Neuronal stem cell (in vitro differentiated cells): ENCODE measurements around the gene RANBP3.
A peak's percentile ranks its signal among the peaks of the same experiment; 100 is the strongest.

Source experiments
- DNase-seq: peaks from one replicate; pipeline ENCODE4 v3.0.0-alpha.2; 2013; ENCODE audit warnings: low spot score
- H2AFZ ChIP-seq: one replicate; pipeline ENCODE4 v1.6.1; 2013; ENCODE audit warnings: mild to moderate bottlenecking, low read length, inconsistent platforms
- H2AK5ac ChIP-seq: 2 replicates; pipeline ENCODE4 v1.6.1; 2013; ENCODE audit warnings: low read depth, mild to moderate bottlenecking, inconsistent platforms, low read length, moderate library complexity, mixed read lengths
- H2BK120ac ChIP-seq: 2 replicates; pipeline ENCODE4 v1.6.1; 2013; ENCODE audit warnings: low read depth, mild to moderate bottlenecking, inconsistent platforms, low read length, moderate library complexity, mixed read lengths
- H2BK12ac ChIP-seq: one replicate; pipeline ENCODE4 v1.6.1; 2013; ENCODE audit warnings: low read length, inconsistent platforms
- H2BK15ac ChIP-seq: 2 replicates; pipeline ENCODE4 v1.6.1; 2013; ENCODE audit warnings: mild to moderate bottlenecking, low read length, inconsistent platforms, mixed read lengths
- H2BK5ac ChIP-seq: one replicate; pipeline ENCODE4 v1.6.1; 2013; ENCODE audit warnings: inconsistent platforms, mild to moderate bottlenecking, low read length, moderate library complexity
- H3K14ac ChIP-seq: one replicate; pipeline ENCODE4 v1.6.1; 2013; ENCODE audit warnings: low read length, inconsistent platforms
- H3K18ac ChIP-seq: 2 replicates; pipeline ENCODE4 v1.6.1; 2013; ENCODE audit warnings: low read length, inconsistent platforms
- H3K23ac ChIP-seq: 2 replicates; pipeline ENCODE4 v1.6.1; 2013; ENCODE audit warnings: low read depth, mild to moderate bottlenecking, mixed read lengths, low read length, inconsistent platforms; ENCODE audit not compliant: poor library complexity
- H3K27ac ChIP-seq: replicated peaks from 3 replicates; pipeline ENCODE4 v1.5.1; 2013; ENCODE audit warnings: low read length, inconsistent platforms
- H3K27me3 ChIP-seq, 3 experiments: 2 replicates each; pipeline ENCODE4 v1.6.1; 2013; ENCODE audit warnings: low read length in 3 of 3, mild to moderate bottlenecking in 2 of 3, inconsistent platforms in 1 of 3, low read depth in 1 of 3, mixed read lengths in 1 of 3, moderate library complexity in 1 of 3; ENCODE audit not compliant: control insufficient read depth in 3 of 3, insufficient read depth in 3 of 3
- H3K36me3 ChIP-seq, 2 donors: replicated peaks in 1 of 2; 2 replicates each; pipeline ENCODE4 v1.6.1; 2013; ENCODE audit warnings: low read length in 2 of 2; ENCODE audit not compliant: control insufficient read depth in 2 of 2, insufficient read depth in 2 of 2
- H3K4ac ChIP-seq: 2 replicates; pipeline ENCODE4 v1.6.1; 2013; ENCODE audit warnings: inconsistent platforms, mild to moderate bottlenecking, low read length, moderate library complexity
- H3K4me1 ChIP-seq, 2 donors: 1 replicate in 1 of 2; 2 replicates in 1 of 2; pipeline ENCODE4 v1.6.1; 2013; ENCODE audit warnings: low read length in 2 of 2, low read depth in 1 of 2; ENCODE audit not compliant: control insufficient read depth in 2 of 2, insufficient read depth in 1 of 2
- H3K4me2 ChIP-seq: one replicate; pipeline ENCODE4 v1.6.1; 2013; ENCODE audit warnings: mild to moderate bottlenecking, low read length, inconsistent platforms; ENCODE audit not compliant: insufficient read depth, poor library complexity, severe bottlenecking
- H3K4me3 ChIP-seq, 2 donors: 2 replicates each; pipeline ENCODE4 v1.5.1; 2013; ENCODE audit warnings: low read length in 2 of 2, mild to moderate bottlenecking in 2 of 2, inconsistent platforms in 1 of 2, moderate library complexity in 1 of 2
- H3K79me1 ChIP-seq: one replicate; pipeline ENCODE4 v1.6.1; 2013; ENCODE audit warnings: low read depth, mild to moderate bottlenecking, inconsistent platforms, low read length, moderate library complexity
- H3K9ac ChIP-seq: one replicate; pipeline ENCODE4 v1.6.1; 2013; ENCODE audit warnings: mild to moderate bottlenecking, low read depth, low read length, inconsistent platforms; ENCODE audit not compliant: poor library complexity
- H3K9me3 ChIP-seq, 2 donors: replicated peaks in 1 of 2; 2 replicates each; pipeline versions ENCODE3 to v1.6.1; 2013; ENCODE audit warnings: low read length in 2 of 2, mild to moderate bottlenecking in 2 of 2, inconsistent platforms in 1 of 2, low read depth in 1 of 2, mixed read lengths in 1 of 2, moderate library complexity in 1 of 2; ENCODE audit not compliant: control insufficient read depth in 2 of 2, insufficient read depth in 1 of 2
- H4K8ac ChIP-seq: one replicate; pipeline ENCODE4 v1.6.1; 2013; ENCODE audit warnings: low read depth, mild to moderate bottlenecking, inconsistent platforms, low read length, moderate library complexity
- H4K91ac ChIP-seq: one replicate; pipeline ENCODE4 v1.6.1; 2013; ENCODE audit warnings: low read length, low read depth, mild to moderate bottlenecking, inconsistent platforms; ENCODE audit not compliant: poor library complexity
- WGBS, 2 donors: extraction: QIAGEN DNeasy Blood & Tissue Kit; methylation state at CpG; one replicate each; pipeline ENCODE4 v1.1.7; 2013; ENCODE audit warnings: missing lambda C conversion rate in 2 of 2, mixed read lengths in 1 of 2; ENCODE audit not compliant: insufficient read length in 2 of 2, insufficient replicate concordance in 1 of 2; ENCODE audit errors: extremely low coverage in 2 of 2; 5-methylcytosine and 5-hydroxymethylcytosine counted together

The RANBP3 gene

DNA sequence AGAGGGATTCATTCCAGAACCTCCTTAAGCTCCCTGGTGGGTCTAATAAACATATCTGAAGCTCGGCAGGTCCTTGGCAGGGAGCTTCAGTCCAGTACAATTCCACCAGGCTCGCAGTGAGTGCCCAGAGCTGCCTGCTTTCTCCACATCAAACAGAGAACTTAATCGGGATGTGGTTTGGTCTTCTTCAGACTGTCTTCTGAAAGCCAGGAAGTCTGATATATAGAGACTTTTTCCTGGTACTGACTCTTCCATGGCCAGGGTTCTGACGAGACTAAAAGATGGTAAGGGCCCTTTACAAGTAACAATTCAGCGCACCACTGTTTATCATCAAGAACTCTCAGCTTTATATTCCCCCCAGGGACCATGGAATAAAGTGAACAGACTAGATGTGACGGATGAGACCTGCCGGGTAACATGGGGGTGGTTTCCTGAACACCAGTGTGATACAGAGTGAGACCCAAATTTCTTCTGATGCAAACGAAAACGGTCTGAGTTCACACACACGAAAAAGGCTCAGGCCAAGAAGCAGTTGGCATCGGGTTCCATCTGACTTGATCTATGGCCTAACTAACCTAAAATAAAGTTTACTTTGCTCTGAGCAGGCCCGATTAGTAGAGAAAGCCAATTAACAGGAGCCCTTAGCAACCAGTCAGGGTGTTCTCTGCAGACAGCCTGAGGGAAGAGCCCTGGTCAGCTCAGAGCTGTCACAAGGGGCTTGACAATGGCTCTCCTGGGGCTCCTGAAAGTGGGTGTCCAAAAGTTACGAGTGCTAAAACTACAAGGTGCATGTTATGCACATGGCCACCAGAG, 29.0 kb downstream of the RANBP3 start:
- Histone ChIP-seq H3K27ac (no peak overlapping the region), H2BK5ac (no peak overlapping the region), H3K9ac (no peak overlapping the region), H3K9me3 (no peaks in the 10 kb centered on the region), H2BK12ac (no peak overlapping the region), H3K18ac (no peak overlapping the region), H3K27me3 (no peaks in the 10 kb centered on the region), H3K23ac (no peak overlapping the region), H3K4me1 (peaks cover 30 to 35% of the 10 kb centered on the region in 2 donors), H2AFZ (no peak overlapping the region), H3K79me1 (peaks cover 20% of the 10 kb centered on the region), H3K4me2 (no peak overlapping the region), H2BK120ac (no peak overlapping the region), H4K91ac (no peak overlapping the region), H3K4ac (no peak overlapping the region), H3K36me3 (peaks cover 0 to 51% of the 10 kb centered on the region in 2 donors), H3K14ac (no peak overlapping the region), H4K8ac (no peak overlapping the region), H3K4me3 (no peak overlapping the region), H2AK5ac (no peak overlapping the region), H2BK15ac (no peak overlapping the region)
- no peak for DNase-seq
- WGBS, 2 donors, result no CpG with 5 or more reads among the region's 13 CpGs

DNA sequence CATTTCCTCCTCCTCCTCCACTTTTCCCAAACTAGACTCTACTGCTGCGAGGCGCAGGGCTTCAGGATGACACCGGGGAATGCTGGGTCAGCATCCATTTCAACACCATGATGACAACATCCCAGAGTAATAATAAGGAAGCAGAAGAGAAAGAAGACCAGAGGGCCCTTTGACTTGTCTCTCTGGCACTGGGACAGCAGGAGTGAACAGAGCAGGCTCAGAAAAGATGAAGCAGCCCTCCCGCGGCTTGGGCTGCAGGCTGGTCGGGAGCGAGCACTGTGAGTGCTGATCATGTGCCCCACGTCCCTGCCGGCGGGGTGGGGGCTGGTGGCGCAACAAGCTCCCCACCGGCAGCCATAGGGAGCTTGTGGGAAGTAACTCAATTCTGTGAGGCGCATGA, 30.5 kb downstream of the RANBP3 start:
- Histone ChIP-seq H2BK5ac (no peak overlapping the region), H3K9ac (no peak overlapping the region), H2BK12ac (no peak overlapping the region), H3K4me2 (no peak overlapping the region), H2AFZ (no peak overlapping the region), H3K18ac (no peak overlapping the region), H4K8ac (no peak overlapping the region), H3K4ac (no peak overlapping the region), H4K91ac (no peak overlapping the region), H3K14ac (no peak overlapping the region), H2BK120ac (no peak overlapping the region), H2BK15ac (no peak overlapping the region), H3K4me1 (peaks cover 24 to 27% of the 10 kb centered on the region in 2 donors), H3K27me3 (no peaks in the 10 kb centered on the region), H3K9me3 (no peaks in the 10 kb centered on the region), H3K4me3 (no peak overlapping the region), H3K23ac (no peak overlapping the region), H3K79me1 (peaks cover 23% of the 10 kb centered on the region), H3K36me3 (peaks cover 0 to 58% of the 10 kb centered on the region in 2 donors), H2AK5ac (no peak overlapping the region), H3K27ac (no peak overlapping the region)
- WGBS, 2 donors, result no CpG with 5 or more reads among the region's 13 CpGs
- no peak for DNase-seq

DNA sequence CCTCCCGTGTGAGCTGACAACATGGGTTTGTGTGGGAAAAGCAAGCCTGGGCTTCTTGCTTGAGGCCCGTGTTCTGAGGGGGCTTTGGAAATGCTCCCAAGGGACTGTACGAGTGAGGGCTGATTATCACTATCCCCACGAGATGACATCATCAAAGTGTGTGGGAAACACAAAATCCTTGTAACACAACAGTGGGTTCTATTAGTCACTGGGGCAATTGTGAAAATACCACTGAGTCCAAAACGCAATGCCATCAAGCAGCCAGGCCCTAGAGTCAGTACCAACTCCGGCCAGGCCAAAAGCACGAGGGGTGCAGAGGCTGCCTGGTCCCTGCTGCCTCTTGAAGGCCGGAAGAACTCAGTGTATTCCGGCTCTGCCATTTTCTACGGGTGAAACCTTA, 34.3 kb downstream of the RANBP3 start:
- no peak overlapping the region for H3K4ac ChIP-seq
- no peak overlapping the region for H3K14ac ChIP-seq
- no CpG with 5 or more reads among the region's 10 CpGs for WGBS, 2 donors
- no peaks in the 10 kb centered on the region for H3K9me3 ChIP-seq
- no peak overlapping the region for H4K91ac ChIP-seq
- peak overlapping the region; percentile 26 for H3K9ac ChIP-seq
- H3K27ac ChIP-seq, result no peak overlapping the region
- no peak overlapping the region for H3K4me3 ChIP-seq
- peaks cover 6 to 14% of the 10 kb centered on the region in 2 donors for H3K4me1 ChIP-seq
- H3K27me3 ChIP-seq, result no peaks in the 10 kb centered on the region
- no peak for DNase-seq
- peaks cover 11 to 73% of the 10 kb centered on the region in 2 donors for H3K36me3 ChIP-seq
- peak overlapping the region; percentile 12 for H2BK120ac ChIP-seq
- H2BK12ac ChIP-seq, result no peak overlapping the region
- no peak overlapping the region for H2AFZ ChIP-seq
- peaks cover 23% of the 10 kb centered on the region for H3K79me1 ChIP-seq
- H2BK15ac ChIP-seq, result no peak overlapping the region
- H3K23ac ChIP-seq, result peak overlapping the region; percentile 20
- no peak overlapping the region for H2AK5ac ChIP-seq
- H3K18ac ChIP-seq, result no peak overlapping the region
- no peak overlapping the region for H2BK5ac ChIP-seq
- no peak overlapping the region for H4K8ac ChIP-seq
- H3K4me2 ChIP-seq, result no peak overlapping the region

DNA sequence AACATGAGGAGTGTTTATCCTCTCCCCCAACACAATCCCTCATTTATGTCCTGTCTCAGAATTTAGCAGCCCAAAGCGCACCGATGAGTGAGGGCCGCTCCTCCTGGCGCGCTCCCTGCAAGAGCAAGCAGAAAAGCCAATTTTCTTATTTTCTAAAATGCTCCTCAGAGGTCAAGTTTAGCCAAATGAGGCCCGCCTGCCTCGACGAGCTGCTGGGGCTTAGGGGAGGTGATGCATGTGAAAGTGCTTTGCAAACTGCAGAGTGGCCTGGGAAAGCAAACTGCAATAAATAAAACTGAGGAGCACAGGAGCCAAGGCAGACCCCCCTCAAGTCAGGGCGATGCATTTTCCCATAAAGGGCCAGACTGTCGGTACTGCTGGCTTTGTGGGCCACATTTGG, 34.9 kb downstream of the RANBP3 start:
- Histone ChIP-seq H2BK5ac (no peak overlapping the region), H3K4ac (no peak overlapping the region), H3K9me3 (no peaks in the 10 kb centered on the region), H3K79me1 (peaks cover 23% of the 10 kb centered on the region), H3K27ac (no peak overlapping the region), H3K4me2 (no peak overlapping the region), H3K14ac (no peak overlapping the region), H3K4me3 (no peak overlapping the region), H4K8ac (no peak overlapping the region), H3K4me1 (peaks cover 6 to 14% of the 10 kb centered on the region in 2 donors), H3K23ac (no peak overlapping the region), H3K9ac (no peak overlapping the region), H3K27me3 (no peaks in the 10 kb centered on the region), H2BK15ac (no peak overlapping the region), H2BK12ac (no peak overlapping the region), H3K18ac (no peak overlapping the region), H3K36me3 (peaks cover 11 to 75% of the 10 kb centered on the region in 2 donors), H4K91ac (no peak overlapping the region), H2BK120ac (no peak overlapping the region), H2AK5ac (no peak overlapping the region), H2AFZ (no peak overlapping the region)
- no peak for DNase-seq
- no CpG with 5 or more reads among the region's 10 CpGs for WGBS, 2 donors
